VCaP (cell line): ENCODE measurements around the gene FHOD3.

ENCODE experiments used
- H3K27ac ChIP-seq: fragments of 450-650 bp; 2 replicates; pipeline ENCODE4 v1.5.1; 2017
- CTCF ChIP-seq: fragments of 450-650 bp; conservative IDR thresholded peaks from 2 replicates; pipeline ENCODE4 v1.5.1; 2017; ENCODE audit warnings: mild to moderate bottlenecking, moderate library complexity

Gene FHOD3

GRCh38 chr18:36630917-36631316 lies 333.4 kb downstream of the FHOD3 start:
- no peak for TF ChIP-seq CTCF
- no peak overlapping the region for H3K27ac ChIP-seq

- no peak overlapping the region for H3K27ac ChIP-seq
- no peak for TF ChIP-seq CTCF
Measured at GRCh38 chr18:36633961-36634412, 336.5 kb downstream of the FHOD3 start.

GRCh38 chr18:36634573-36635216 lies 337.2 kb downstream of the FHOD3 start:
- no peak for TF ChIP-seq CTCF
- H3K27ac ChIP-seq, result no peak overlapping the region

- H3K27ac ChIP-seq, result no peak overlapping the region
- TF ChIP-seq CTCF, result no peak
Measured at GRCh38 chr18:36635414-36636096, 338.0 kb downstream of the FHOD3 start.

- TF ChIP-seq CTCF, result no peak
- H3K27ac ChIP-seq, result no peak overlapping the region
Measured at GRCh38 chr18:36636237-36636817, 338.8 kb downstream of the FHOD3 start.

- no peak overlapping the region for H3K27ac ChIP-seq
- TF ChIP-seq CTCF, result no peak
Measured at GRCh38 chr18:36638224-36638623, 340.7 kb downstream of the FHOD3 start.
